Measurements from ENCODE around the gene KRTAP5-2. TPM values are rescaled to one million over a fixed set of nuclear protein-coding genes. Genes with fewer than 3 reads are reported as not detected.

Gene KRTAP5-2
- total and polyA plus RNA-seq, 9 of the 15 experiments (the other 6 are each of a cell fraction or from before 2014, with no cell fraction given) = not detected

DNA sequence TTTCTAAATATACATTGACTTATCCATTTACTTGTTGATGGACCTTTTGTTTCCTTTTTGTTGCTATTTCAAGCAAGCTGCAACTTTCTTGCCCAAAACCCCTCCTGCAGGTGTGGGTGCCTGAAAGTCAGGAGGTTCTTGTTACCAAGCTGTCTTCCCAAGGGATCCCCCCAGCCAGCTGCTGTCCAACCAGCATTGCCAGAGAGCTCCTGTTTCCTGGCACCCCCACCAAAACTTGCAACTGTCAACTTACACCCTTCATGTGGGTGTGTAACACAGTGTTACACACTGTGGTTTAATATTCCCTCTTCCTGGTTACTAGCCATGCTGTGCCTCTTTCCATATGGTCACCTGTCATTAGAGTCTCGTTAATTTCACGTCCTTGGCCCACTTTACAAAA is 11.4 kb downstream of the KRTAP5-2 start:
- WGBS (ENCODE audit: insufficient coverage, low coverage, missing lambda C conversion rate) = 0% methylated on average over 2 of the region's 2 CpGs
- intact Hi-C loops (cut with micrococcal nuclease) (no loop called here), in situ Hi-C loops (cut with MboI) (no loop called here)
- H3K79me2 ChIP-seq (ENCODE audit: control insufficient read depth, insufficient read depth, low read length) = no peaks in the 10 kb centered on the region
- DNase-seq (ENCODE audit: extremely low read depth in 1 of 4, low spot score in 3 of 4) (no peak), FAIRE-seq (no peak), ATAC-seq (no peak)
- no peaks in the 10 kb centered on the region for H3K4me1 ChIP-seq (replicated peaks in 1 of 2; ENCODE audit: control insufficient read depth in 2 of 2, insufficient read depth in 2 of 2, low read length in 2 of 2)
- H3K9me1 ChIP-seq (ENCODE audit: control insufficient read depth, insufficient read depth, low read length) = peaks cover 3% of the 10 kb centered on the region
- H3K9ac ChIP-seq (ENCODE audit: insufficient read depth in 1 of 2, low read depth in 2 of 2, low read length in 2 of 2) = no peak overlapping the region
- H2AFZ ChIP-seq (ENCODE audit: low read depth, low read length) = no peak overlapping the region
- H3K27me3 ChIP-seq (ENCODE audit: control insufficient read depth in 2 of 2, insufficient read depth in 2 of 2, low read length in 2 of 2) = peaks cover 5 to 48% of the 10 kb centered on the region in 2 experiments; a peak in 3 of 5 replicates
- BruUV-seq (replicated peaks) = no TSS peak
- H4K20me1 ChIP-seq (replicated peaks; ENCODE audit: control insufficient read depth, insufficient read depth, low read length) = 0 out of 2 replicates have a peak, but pooled peaks cover 4% of the 10 kb centered on the region
- H3K4me3 ChIP-seq = no peak overlapping the region
- no peaks in the 10 kb centered on the region for H3K9me3 ChIP-seq (replicated peaks; ENCODE audit: control insufficient read depth, insufficient read depth, low read depth, low read length)
- H3K27ac ChIP-seq (ENCODE audit: extremely low read depth, low read depth, low read length) = no peak overlapping the region
- POLR2A ChIA-PET = interaction anchor here (1.1 kb wide), 1 partner anchor 22 kb away, joined by 3 read pairs; the partner anchor contains the start of gene KRTAP5-3
- no peak overlapping the region for H3K4me2 ChIP-seq (ENCODE audit: insufficient read depth, low read length)
- no peaks in the 10 kb centered on the region for H3K36me3 ChIP-seq (ENCODE audit: control insufficient read depth, insufficient read depth, low read length)
- CTCF ChIA-PET (ENCODE audit: low intra/inter-chr PET ratio) = no interaction called here
- no peak for TF ChIP-seq EHMT2 (IDR thresholded peaks at IDR 0.05)
- TF ChIP-seq, protein P1, sequence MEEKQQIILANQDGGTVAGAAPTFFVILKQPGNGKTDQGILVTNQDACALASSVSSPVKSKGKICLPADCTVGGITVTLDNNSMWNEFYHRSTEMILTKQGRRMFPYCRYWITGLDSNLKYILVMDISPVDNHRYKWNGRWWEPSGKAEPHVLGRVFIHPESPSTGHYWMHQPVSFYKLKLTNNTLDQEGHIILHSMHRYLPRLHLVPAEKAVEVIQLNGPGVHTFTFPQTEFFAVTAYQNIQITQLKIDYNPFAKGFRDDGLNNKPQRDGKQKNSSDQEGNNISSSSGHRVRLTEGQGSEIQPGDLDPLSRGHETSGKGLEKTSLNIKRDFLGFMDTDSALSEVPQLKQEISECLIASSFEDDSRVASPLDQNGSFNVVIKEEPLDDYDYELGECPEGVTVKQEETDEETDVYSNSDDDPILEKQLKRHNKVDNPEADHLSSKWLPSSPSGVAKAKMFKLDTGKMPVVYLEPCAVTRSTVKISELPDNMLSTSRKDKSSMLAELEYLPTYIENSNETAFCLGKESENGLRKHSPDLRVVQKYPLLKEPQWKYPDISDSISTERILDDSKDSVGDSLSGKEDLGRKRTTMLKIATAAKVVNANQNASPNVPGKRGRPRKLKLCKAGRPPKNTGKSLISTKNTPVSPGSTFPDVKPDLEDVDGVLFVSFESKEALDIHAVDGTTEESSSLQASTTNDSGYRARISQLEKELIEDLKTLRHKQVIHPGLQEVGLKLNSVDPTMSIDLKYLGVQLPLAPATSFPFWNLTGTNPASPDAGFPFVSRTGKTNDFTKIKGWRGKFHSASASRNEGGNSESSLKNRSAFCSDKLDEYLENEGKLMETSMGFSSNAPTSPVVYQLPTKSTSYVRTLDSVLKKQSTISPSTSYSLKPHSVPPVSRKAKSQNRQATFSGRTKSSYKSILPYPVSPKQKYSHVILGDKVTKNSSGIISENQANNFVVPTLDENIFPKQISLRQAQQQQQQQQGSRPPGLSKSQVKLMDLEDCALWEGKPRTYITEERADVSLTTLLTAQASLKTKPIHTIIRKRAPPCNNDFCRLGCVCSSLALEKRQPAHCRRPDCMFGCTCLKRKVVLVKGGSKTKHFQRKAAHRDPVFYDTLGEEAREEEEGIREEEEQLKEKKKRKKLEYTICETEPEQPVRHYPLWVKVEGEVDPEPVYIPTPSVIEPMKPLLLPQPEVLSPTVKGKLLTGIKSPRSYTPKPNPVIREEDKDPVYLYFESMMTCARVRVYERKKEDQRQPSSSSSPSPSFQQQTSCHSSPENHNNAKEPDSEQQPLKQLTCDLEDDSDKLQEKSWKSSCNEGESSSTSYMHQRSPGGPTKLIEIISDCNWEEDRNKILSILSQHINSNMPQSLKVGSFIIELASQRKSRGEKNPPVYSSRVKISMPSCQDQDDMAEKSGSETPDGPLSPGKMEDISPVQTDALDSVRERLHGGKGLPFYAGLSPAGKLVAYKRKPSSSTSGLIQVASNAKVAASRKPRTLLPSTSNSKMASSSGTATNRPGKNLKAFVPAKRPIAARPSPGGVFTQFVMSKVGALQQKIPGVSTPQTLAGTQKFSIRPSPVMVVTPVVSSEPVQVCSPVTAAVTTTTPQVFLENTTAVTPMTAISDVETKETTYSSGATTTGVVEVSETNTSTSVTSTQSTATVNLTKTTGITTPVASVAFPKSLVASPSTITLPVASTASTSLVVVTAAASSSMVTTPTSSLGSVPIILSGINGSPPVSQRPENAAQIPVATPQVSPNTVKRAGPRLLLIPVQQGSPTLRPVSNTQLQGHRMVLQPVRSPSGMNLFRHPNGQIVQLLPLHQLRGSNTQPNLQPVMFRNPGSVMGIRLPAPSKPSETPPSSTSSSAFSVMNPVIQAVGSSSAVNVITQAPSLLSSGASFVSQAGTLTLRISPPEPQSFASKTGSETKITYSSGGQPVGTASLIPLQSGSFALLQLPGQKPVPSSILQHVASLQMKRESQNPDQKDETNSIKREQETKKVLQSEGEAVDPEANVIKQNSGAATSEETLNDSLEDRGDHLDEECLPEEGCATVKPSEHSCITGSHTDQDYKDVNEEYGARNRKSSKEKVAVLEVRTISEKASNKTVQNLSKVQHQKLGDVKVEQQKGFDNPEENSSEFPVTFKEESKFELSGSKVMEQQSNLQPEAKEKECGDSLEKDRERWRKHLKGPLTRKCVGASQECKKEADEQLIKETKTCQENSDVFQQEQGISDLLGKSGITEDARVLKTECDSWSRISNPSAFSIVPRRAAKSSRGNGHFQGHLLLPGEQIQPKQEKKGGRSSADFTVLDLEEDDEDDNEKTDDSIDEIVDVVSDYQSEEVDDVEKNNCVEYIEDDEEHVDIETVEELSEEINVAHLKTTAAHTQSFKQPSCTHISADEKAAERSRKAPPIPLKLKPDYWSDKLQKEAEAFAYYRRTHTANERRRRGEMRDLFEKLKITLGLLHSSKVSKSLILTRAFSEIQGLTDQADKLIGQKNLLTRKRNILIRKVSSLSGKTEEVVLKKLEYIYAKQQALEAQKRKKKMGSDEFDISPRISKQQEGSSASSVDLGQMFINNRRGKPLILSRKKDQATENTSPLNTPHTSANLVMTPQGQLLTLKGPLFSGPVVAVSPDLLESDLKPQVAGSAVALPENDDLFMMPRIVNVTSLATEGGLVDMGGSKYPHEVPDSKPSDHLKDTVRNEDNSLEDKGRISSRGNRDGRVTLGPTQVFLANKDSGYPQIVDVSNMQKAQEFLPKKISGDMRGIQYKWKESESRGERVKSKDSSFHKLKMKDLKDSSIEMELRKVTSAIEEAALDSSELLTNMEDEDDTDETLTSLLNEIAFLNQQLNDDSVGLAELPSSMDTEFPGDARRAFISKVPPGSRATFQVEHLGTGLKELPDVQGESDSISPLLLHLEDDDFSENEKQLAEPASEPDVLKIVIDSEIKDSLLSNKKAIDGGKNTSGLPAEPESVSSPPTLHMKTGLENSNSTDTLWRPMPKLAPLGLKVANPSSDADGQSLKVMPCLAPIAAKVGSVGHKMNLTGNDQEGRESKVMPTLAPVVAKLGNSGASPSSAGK (IDR thresholded peaks at IDR 0.05) = no peak
- TF ChIP-seq SUPT5H (IDR thresholded peaks at IDR 0.05) = no peak
- TF ChIP-seq ZNF282 (CRISPR knock-in tag; IDR thresholded peaks at IDR 0.05) = no peak
- TF ChIP-seq ZNF41 (CRISPR knock-in tag; conservative IDR thresholded peaks at IDR 0.05) = no peak
- TF ChIP-seq NR2F6 (CRISPR knock-in tag; IDR thresholded peaks at IDR 0.05) = no peak

Data from K562 (cell line).